T-helper 17 cell (primary cell): ENCODE measurements around the gene UQCRC1. TPM values are rescaled to one million over a fixed set of nuclear protein-coding genes. Genes with fewer than 3 reads are reported as not detected.
"Not testable (repeated sequence)": the region's sequence is repeated elsewhere in the genome, so short reads cannot be mapped to it uniquely, and the experiment has no call there.

ENCODE experiments used
- ATAC-seq: fragments of 150-1000 bp; cut with Tn5 transposase; 2 replicates; pipeline ENCODE4 v1.10.0; 2021; ENCODE audit warnings: mild to moderate bottlenecking, moderate library complexity
- DNase-seq, 3 donors: peaks; one replicate each; pipeline versions ENCODE4 v3.0.0 to v3.0.0-alpha.2; 2020 to 2021
- H3K9me3 ChIP-seq: one replicate; pipeline ENCODE4 v1.7.0; 2013; ENCODE audit warnings: low read length, mild to moderate bottlenecking; ENCODE audit not compliant: control insufficient read depth, poor library complexity, severe bottlenecking
- H3K27ac Mint-ChIP-seq: one replicate; pipeline ENCODE4 v1.8.0; 2022; ENCODE audit warnings: mild to moderate bottlenecking, moderate library complexity, mixed read lengths
- H3K27me3 Mint-ChIP-seq: one replicate; pipeline ENCODE4 v1.8.0; 2022; ENCODE audit warnings: mixed read lengths
- H3K36me3 Mint-ChIP-seq: one replicate; pipeline ENCODE4 v1.8.0; 2022; ENCODE audit warnings: low read depth, mixed read lengths
- H3K4me1 Mint-ChIP-seq: one replicate; pipeline ENCODE4 v1.8.0; 2022; ENCODE audit warnings: mild to moderate bottlenecking, mixed read lengths
- H3K4me3 Mint-ChIP-seq: one replicate; pipeline ENCODE4 v1.8.0; 2022; ENCODE audit warnings: mild to moderate bottlenecking, moderate library complexity, mixed read lengths
- total RNA-seq, 4 donors: library from RNA in 2 of 4; stranded (reverse) in 2 of 4; gene quantifications; one replicate each; pipeline ENCODE4 v1.2.3 and lab custom pipeline; 2022 to 2026

UQCRC1 gene
- total RNA-seq, 2 donors from 2014 or later: 86.1 to 92.1 TPM

DNA sequence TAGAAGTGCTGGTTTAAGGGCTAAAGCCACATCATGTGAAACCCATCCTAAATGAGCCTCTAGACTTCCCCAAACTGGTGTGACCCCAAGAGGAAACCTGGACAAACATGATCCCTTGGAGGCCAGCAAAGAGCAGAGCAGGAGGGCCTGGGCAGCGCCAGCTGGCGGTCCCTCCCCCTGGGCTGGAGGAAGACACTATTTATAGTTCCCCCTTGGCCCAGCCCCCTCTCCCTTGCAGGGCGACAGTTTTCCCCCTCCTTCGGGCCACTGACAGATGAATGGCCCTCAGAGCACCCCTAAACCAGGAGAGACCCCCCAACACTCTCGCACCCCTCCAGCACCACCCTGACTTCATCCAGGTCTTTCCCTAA lies 48.8 kb downstream of the UQCRC1 start:
- Mint-ChIP-seq H3K4me3 (no peak overlapping the region), H3K4me1 (peaks cover 25% of the 10 kb centered on the region), H3K36me3 (no peaks in the 10 kb centered on the region), H3K27ac (no peak overlapping the region), H3K27me3 (peaks cover 9% of the 10 kb centered on the region)
- H3K9me3 ChIP-seq: no peaks in the 10 kb centered on the region
- DNase-seq: no peak
- ATAC-seq: no peak

DNA sequence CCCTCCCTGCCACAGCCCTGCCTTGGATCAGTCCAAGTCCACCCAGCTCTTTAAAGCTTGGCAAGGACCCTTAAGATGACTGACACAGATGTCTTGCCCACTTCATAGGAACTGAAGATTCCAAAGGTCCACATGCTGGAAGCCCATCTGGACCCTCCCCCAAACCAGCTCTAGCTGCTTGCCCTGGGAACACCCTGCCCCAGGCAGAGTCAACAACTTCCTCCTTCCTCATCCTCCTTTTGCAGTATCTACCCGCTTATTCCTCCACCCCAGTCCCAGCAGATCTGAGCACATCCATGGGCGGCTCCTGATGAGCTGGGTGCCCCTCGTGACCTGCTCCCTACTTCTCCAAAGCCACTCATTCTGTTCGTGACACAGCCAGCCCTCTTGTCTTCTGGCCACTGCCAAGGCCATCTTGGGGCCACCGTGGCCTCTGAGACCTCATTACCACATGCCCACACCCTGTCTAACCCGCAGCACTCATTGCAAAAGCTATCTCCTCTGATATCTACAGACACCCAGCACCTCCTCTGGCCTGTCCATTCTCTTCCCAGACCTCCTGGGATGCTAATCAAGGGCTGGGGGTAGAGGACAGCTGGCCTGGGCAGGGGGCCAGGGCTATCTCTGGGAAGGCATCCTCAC lies 50.8 kb downstream of the UQCRC1 start:
- H3K27ac Mint-ChIP-seq: peak overlapping the region; percentile 45
- DNase-seq (no peak), ATAC-seq (no peak)
- H3K36me3 Mint-ChIP-seq: no peaks in the 10 kb centered on the region
- peaks cover 22% of the 10 kb centered on the region for H3K4me1 Mint-ChIP-seq
- peaks cover 9% of the 10 kb centered on the region for H3K27me3 Mint-ChIP-seq
- H3K4me3 Mint-ChIP-seq: peak overlapping the region; percentile 78
- H3K9me3 ChIP-seq: no peaks in the 10 kb centered on the region

DNA sequence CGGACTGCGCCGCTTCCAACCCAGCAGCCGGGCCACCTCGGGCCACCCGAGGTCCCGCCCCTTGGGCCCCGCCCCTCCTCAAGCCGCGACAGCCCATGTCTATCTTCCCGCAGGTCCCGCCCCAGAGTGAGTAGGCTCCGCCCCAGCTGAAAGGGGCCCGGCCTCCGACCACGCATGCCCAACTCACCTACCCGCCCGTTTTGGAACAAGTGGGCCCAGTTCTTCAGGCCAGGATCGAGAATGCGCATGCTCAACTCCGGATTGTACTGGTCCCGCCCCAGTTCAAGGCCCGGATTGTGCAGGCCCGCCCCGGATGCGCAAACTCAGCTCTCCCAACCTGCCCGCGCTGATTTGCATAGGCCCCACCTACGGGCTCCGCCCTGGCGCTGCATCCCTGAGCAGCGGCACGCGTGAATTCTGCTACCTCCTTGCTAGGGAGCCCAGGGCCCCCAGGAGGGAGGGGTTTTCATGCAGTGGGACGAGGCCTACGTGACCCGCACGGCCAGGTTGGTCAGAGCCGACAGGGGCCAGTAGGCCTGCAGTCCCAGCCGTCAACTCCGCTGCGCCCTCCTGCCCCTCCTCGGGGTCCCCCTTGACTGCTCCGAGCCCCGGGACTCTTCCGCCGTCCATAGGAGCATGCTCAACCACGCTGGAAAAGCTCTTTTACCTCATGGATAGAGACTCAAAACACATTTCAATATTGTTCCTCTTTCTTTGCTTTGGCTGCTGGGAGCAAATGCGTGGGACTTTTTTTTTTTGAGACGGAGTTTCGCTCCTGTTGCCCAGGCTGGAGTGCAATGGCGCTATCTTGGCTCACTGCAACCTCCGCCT lies 52.4 kb downstream of the UQCRC1 start, which contains the start of gene PFKFB4:
Gene PFKFB4, minus strand, starts transcription at position 8 of the 831 bp plus-strand sequence. CDS start 26 bp downstream, outside the sequence.
- Mint-ChIP-seq H3K27me3 (peaks cover 9% of the 10 kb centered on the region), H3K27ac (peak within 1 kb of the TSS; percentile 71), H3K36me3 (no peaks in the 10 kb centered on the region), H3K4me1 (peaks cover 20% of the 10 kb centered on the region), H3K4me3 (peak within 1 kb of the TSS; percentile 94)
- H3K9me3 ChIP-seq: no peaks in the 10 kb centered on the region
- DNase-seq (peak; percentile 98 to 99 (median 98)), ATAC-seq (peak; percentile 91)

DNA sequence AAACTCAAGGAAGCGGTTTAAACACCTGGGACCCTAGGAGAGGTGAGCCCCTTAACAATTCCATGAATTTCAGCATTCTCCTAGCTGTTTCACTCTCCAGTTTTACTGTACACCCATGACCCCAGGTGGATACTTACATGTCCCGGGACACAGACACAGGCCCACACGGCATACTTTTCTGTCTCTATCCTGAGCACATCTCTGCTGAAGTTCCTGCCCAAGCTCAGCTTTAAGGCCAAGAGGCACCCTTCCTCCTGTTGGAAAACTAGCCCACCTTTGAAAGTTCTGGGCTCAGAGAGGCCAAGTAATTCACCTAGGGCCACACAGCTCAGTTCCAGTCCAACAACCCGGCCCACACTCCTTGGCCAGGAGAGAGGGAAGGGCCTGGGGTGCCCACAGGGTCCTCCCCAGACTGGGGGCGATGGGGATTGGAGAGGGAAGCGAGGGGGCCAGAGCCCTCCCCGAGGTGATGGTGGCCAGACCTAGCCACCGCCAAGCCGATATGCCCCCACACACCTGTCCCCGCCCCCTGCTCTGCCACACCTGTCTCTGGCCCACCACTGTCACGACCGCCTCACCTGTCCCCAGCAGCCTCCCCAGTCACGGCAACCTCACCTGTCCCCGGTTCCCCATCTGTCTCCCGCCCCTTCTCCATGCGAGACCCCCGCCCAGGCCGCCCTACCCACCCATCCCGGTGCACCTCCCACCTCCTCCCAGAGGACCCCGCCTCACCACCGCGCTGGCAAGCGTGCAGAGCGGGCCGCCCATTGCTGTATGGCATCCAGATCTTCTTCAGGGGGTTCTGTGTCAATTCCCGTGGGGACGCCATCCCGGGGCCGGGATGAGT lies 53.3 kb downstream of the UQCRC1 start:
- H3K27ac Mint-ChIP-seq: peak overlapping the region; percentile 71
- no peaks in the 10 kb centered on the region for H3K36me3 Mint-ChIP-seq
- peaks cover 9% of the 10 kb centered on the region for H3K27me3 Mint-ChIP-seq
- no peak for ATAC-seq
- H3K4me1 Mint-ChIP-seq: peaks cover 20% of the 10 kb centered on the region
- H3K4me3 Mint-ChIP-seq: peak overlapping the region; percentile 94
- no peaks in the 10 kb centered on the region for H3K9me3 ChIP-seq
- peak in 1 of 3 donors; percentile 11 for DNase-seq

DNA sequence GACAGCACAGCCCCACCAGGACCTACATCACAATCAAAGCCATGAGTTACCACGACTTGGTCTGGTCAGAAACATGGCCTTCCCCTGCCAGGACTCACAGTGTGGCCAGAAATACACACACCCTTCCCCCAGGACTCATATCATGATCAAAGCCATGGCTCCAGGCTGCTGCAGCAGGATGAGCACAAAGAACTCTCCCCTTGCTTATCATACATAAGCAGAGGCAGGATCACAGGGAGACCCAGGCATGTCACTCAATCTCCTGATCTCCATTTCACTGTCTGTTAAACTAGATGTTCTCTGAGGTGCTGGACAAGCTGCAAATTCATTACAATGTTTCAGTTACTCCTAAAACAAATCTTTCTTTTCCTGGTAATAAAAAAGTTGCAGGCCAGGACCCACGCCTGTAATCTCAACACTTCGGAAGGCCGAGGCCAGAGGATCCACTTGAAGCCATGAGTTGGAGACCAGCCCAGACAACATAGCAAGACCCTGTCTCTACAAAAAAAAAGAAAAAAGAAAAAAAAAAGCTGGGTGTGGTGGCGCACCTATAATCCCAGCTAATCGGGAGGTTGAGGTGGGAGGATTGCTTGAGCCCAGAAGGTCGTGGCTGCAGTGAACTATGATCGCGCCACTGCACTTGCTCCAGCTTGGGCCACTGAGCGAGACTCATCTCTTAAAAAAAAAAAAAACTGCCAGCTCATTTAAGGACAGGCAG lies 54.1 kb downstream of the UQCRC1 start:
- H3K4me3 Mint-ChIP-seq: peak overlapping the region; percentile 68
- no peak overlapping the region for H3K27ac Mint-ChIP-seq
- H3K9me3 ChIP-seq: no peaks in the 10 kb centered on the region
- no peaks in the 10 kb centered on the region for H3K36me3 Mint-ChIP-seq
- peaks cover 9% of the 10 kb centered on the region for H3K27me3 Mint-ChIP-seq
- no peak for DNase-seq
- no peak for ATAC-seq
- H3K4me1 Mint-ChIP-seq: peaks cover 19% of the 10 kb centered on the region

DNA sequence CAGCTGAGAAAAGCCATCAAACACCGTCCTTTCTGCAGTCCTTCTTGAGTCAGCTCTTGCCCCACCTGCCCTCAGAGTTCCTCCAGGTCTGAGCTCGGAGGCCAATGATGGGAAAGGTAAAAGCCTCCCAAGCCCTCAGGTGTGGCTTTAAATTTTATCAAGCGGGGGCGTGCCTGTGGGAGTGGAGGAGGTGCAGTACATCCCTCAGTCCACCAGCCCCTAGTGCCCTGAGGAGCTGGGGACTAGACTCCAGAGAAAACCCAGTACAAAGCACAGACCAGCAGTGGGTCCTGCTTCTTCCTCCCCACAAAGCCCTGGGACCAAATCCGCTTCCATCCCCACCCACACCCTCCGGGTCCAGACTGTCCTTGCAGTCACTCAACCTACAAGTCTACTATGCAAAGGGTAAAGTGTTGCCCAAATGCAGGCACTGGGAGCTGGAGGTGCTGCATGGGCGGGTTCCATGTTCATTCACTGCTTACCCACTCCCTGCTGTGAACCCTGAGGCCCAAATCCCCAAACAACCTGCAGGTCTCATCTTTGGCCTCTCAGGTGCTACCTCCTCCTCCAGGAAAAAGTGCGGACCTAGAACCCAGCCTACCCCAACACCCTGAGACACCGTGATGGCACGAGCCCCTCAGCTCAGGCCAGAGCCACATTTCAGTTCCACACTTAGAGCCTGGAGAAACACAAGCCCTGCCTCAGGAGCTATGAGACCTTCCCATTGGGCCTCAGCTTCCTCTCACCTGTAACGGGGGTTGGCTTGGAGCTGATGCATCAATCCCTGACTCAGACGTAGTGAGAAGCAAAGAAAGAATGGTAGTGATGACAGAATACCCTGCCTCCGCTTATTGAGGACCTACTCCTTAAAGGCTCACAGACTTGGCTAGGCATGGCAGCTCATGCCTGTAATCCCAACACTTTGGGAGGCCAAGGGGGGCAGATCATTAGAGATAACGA lies 55.3 kb downstream of the UQCRC1 start:
- Mint-ChIP-seq H3K4me1 (peaks cover 13% of the 10 kb centered on the region), H3K27me3 (peaks cover 4% of the 10 kb centered on the region), H3K36me3 (no peaks in the 10 kb centered on the region), H3K4me3 (no peak overlapping the region), H3K27ac (no peak overlapping the region)
- no peaks in the 10 kb centered on the region for H3K9me3 ChIP-seq
- ATAC-seq (no peak), DNase-seq (no peak)

DNA sequence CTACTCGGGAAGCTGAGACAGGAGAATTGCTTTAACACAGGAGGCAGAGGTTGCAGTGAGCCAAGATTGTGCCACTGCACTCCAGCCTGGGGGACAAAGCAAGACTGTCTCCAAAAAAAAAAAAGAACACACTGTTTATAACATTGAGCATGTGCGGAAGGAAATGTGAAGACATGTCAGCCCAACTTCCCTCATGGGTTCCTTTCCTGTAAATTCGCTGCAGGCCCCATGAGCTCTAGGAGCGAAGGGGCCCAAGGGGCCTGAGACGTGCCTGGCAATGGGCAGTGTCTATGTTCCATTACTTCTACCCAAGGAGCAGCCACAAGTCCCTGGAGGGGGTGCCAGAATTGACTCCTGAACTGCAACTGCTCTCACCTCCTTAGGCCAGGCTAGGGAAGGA lies 56.1 kb downstream of the UQCRC1 start:
- no peak overlapping the region for H3K27ac Mint-ChIP-seq
- ATAC-seq (no peak), DNase-seq (no peak)
- H3K36me3 Mint-ChIP-seq: no peaks in the 10 kb centered on the region
- peaks cover 12% of the 10 kb centered on the region for H3K4me1 Mint-ChIP-seq
- no peaks in the 10 kb centered on the region for H3K9me3 ChIP-seq
- H3K4me3 Mint-ChIP-seq: no peak overlapping the region
- H3K27me3 Mint-ChIP-seq: no peaks in the 10 kb centered on the region

DNA sequence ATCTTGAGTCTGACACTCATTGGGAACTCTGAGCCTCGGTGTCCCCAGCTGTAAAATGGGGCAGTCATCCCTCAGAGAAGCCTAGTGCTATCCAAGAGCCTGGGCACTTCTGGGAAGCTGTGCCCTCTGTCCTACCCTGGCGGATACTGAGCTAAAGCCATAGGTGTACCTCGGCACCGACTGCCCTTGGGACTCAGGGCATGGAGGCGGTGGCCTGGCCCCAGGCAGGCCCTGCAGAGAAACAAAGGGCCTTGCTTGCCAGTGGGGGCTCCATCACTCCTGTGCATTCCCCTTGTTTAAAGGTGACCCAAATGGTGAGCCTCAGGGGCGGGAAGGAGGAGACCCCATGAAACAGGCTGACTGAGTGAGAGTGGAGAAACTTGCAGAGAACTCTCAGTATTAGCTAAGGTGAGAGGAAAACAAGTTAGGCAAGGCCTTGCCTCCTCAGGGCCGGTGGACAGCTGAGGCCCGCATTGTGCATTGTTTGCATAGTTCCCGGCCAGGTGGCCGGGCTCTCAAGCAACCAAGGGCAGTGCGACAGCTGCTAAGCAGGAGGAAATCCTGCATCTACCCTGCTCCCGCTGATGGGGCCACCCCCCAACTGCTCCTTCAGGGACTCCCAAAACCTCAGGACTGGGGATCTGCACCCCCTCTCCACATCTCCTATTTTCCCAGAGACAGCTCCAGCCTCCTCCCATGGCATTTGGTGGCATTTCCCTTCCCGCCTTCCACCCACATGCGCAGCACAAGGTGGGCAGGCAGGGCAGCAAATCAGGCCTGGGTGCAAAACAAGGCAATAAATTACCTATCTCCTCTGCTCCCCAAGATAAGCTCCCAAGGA lies 57.1 kb downstream of the UQCRC1 start:
- ATAC-seq (no peak), DNase-seq (no peak)
- H3K9me3 ChIP-seq: no peaks in the 10 kb centered on the region
- Mint-ChIP-seq H3K4me1 (peaks cover 9% of the 10 kb centered on the region), H3K27ac (no peak overlapping the region), H3K4me3 (no peak overlapping the region), H3K36me3 (no peaks in the 10 kb centered on the region), H3K27me3 (no peaks in the 10 kb centered on the region)

DNA sequence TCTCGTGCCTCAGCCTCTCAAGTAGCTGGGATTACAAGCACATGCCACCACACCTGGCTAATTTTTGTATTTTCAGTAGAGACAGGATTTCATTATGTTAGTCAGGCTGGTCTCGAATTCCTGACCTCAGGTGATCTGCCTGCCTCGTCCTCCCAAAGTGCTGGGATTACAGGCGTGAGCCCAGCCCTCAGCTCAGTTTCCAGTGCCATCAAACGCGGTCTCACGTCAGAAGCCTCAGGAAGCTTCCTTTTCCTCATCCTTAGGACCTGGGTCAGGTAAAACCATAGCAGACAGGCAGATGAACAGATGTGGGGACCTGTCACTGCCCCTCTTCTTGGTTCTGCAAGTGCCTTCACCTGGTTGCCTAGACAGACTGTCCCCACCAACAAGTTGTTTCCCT lies 57.8 kb downstream of the UQCRC1 start:
- not testable (repeated sequence) for ATAC-seq, H3K4me3 Mint-ChIP-seq, H3K27ac Mint-ChIP-seq, DNase-seq, H3K27me3 Mint-ChIP-seq, H3K36me3 Mint-ChIP-seq, H3K9me3 ChIP-seq
- H3K4me1 Mint-ChIP-seq: peaks cover 10% of the 10 kb centered on the region
